ENCODE results near the gene MUC15.

- TF ChIP-seq, protein P1, sequence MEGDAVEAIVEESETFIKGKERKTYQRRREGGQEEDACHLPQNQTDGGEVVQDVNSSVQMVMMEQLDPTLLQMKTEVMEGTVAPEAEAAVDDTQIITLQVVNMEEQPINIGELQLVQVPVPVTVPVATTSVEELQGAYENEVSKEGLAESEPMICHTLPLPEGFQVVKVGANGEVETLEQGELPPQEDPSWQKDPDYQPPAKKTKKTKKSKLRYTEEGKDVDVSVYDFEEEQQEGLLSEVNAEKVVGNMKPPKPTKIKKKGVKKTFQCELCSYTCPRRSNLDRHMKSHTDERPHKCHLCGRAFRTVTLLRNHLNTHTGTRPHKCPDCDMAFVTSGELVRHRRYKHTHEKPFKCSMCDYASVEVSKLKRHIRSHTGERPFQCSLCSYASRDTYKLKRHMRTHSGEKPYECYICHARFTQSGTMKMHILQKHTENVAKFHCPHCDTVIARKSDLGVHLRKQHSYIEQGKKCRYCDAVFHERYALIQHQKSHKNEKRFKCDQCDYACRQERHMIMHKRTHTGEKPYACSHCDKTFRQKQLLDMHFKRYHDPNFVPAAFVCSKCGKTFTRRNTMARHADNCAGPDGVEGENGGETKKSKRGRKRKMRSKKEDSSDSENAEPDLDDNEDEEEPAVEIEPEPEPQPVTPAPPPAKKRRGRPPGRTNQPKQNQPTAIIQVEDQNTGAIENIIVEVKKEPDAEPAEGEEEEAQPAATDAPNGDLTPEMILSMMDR (IDR thresholded peaks at IDR 0.05): no peak
- no peak for TF ChIP-seq POLR2A (IDR thresholded peaks at IDR 0.05)
Measured at GRCh38 chr11:26553182-26553581, 18.9 kb downstream of the MUC15 start.

Measured in testis (tissue), 2 donors.